C4-2B (cell line): ENCODE results near the gene GCAT.

Source experiments
- CTCF ChIP-seq: fragments of 450-650 bp; conservative IDR thresholded peaks from 2 replicates; pipeline ENCODE4 v1.5.1; 2017; ENCODE audit warnings: mild to moderate bottlenecking
- ZFX ChIP-seq: fragments of 450-650 bp; IDR thresholded peaks from 2 replicates; pipeline ENCODE4 v1.6.1; 2017

DNA sequence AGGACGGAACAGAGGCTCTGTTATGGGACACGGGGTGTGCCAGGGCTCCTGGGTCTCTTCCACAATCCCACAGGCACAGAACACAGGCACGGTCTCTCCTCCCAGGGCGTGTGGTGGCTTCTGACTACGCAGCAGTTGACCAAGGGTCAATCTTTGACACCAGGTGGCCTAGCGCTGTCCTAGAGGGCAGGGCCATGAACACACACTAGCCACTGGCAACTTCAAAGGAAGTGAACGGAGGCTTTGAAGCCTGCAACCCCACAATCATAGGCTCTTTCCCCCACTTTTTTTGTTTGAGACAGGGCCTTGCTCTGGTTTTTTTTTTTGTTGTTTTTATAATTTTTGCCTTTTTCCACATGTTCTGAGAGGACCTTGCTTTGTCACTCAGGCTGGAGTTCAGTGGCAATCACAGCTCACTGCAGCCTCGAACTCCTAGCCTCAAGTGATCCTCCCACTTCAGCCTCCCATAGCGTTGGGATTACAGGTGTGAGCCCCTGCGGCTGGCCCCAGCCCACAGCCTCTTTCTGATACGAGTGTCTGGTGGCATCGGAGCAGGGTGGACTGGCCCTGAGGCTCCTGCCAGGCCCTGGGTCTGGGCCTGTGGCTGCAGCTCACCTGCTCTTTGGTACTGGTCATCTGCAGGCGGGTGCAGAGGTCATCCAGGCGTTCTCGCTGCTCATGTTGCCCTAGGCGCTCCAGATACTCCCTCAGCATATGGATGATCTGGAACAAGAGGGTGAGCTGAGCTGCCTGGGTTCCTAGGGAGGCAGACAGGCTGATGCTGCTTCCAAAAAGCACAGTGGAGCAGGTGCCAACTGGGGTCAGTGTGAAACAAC, 24.5 kb downstream of the GCAT start:
- TF ChIP-seq CTCF (no peak), ZFX (no peak)
